Colonic mucosa (tissue), 4 donors: ENCODE measurements around the gene SRCAP. TPM values are rescaled to one million over a fixed set of nuclear protein-coding genes. Genes with fewer than 3 reads are reported as not detected.
A peak's percentile ranks its signal among the peaks of the same experiment; 100 is the strongest.

Experiments
- DNase-seq: peaks from one replicate; pipeline ENCODE4 v3.0.0-alpha.2; 2020
- H3K27ac ChIP-seq: fragments of 200-600 bp; one replicate; pipeline ENCODE4 v1.8.0; 2021
- H3K27me3 ChIP-seq: fragments of 200-600 bp; one replicate; pipeline ENCODE4 v1.8.0; 2021
- H3K36me3 ChIP-seq: fragments of 200-600 bp; one replicate; pipeline ENCODE4 v1.8.0; 2021
- H3K4me1 ChIP-seq: fragments of 200-600 bp; one replicate; pipeline ENCODE4 v1.8.0; 2021; ENCODE audit warnings: mild to moderate bottlenecking
- H3K4me3 ChIP-seq: fragments of 200-600 bp; one replicate; pipeline ENCODE4 v1.8.0; 2021
- H3K9ac ChIP-seq, 2 donors: one replicate each; pipeline ENCODE4 v1.7.0; 2013; ENCODE audit warnings: control low read depth in 2 of 2, low read depth in 2 of 2, low read length in 2 of 2
- H3K9me3 ChIP-seq: fragments of 200-600 bp; one replicate; pipeline ENCODE4 v1.8.0; 2021
- intact Hi-C: fragments of 100-400 bp; cut with DNase I; formaldehyde crosslinking; loops from one replicate; pipeline ENCODE4 v1.14.1; 2022
- total RNA-seq, 2 donors: library from RNA; stranded (reverse); fragmentation: NEBNext Ultra II Directional in 1 of 2; extraction: Animal tissue kit (Norgen Biotek cat#: 25700) in 1 of 2; gene quantifications; one replicate each; pipeline ENCODE4 v1.2.1, GENCODE V29; 2021
- TF ChIP-seq, protein P1 (sequence below): fragments of 200-600 bp; IDR thresholded peaks from one replicate; pipeline ENCODE4 v1.8.0; 2022; ENCODE audit warnings: antibody characterized with exemption, mild to moderate bottlenecking
- donor health status: healthy.
- donor health status: DM: no; HTN: no; CAD: no.
- donor health status: DM: no; HTN: no; CAD: no.

The SRCAP gene
- 10 to 100 TPM; 44.0 to 79.3 TPM for total RNA-seq

DNA sequence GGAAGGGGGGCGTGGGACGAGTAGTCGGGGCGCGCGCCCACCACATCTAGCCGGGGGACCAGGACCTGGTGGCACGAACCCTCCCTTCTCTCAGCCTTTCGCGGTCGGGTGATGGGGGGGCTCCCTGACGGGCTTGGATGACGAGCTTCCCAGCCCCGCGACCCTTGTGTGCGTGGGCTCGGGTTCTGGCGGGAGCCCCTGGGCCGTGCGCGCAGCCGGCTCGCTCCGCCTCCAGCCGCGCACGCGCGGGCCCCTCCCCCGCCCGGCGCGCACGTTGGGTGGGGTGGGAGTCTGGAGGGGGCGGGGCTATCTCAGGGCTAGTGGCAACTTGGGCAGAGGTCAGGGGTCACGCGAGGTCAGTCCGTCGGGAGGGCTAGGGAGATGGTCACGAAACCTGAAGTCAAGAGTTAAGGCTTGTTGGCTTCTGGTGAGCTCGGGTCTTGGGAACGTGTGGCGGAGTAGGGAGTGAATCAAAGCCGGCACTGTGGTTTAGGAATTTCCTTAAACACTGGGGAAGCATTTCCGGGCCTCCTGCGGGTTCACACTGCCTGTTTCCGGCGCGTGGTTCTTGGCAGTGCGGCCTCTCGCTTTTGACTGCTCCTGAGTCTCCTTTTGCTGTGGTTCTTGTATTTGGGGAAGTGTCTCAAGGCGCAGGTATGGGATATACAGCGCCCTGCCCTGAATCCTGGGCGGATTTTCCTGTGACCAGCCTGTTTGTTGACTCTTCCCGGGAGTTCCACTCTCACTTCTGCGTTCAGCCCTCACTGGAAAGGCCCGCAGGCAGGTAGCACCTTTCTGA lies at the start of gene SRCAP:
SRCAP (plus strand) TSS at position 356 of the 799 bp plus-strand sequence. CDS start 1,654 bp downstream, outside the sequence.
- TF ChIP-seq, protein P1, sequence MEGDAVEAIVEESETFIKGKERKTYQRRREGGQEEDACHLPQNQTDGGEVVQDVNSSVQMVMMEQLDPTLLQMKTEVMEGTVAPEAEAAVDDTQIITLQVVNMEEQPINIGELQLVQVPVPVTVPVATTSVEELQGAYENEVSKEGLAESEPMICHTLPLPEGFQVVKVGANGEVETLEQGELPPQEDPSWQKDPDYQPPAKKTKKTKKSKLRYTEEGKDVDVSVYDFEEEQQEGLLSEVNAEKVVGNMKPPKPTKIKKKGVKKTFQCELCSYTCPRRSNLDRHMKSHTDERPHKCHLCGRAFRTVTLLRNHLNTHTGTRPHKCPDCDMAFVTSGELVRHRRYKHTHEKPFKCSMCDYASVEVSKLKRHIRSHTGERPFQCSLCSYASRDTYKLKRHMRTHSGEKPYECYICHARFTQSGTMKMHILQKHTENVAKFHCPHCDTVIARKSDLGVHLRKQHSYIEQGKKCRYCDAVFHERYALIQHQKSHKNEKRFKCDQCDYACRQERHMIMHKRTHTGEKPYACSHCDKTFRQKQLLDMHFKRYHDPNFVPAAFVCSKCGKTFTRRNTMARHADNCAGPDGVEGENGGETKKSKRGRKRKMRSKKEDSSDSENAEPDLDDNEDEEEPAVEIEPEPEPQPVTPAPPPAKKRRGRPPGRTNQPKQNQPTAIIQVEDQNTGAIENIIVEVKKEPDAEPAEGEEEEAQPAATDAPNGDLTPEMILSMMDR = no peak
- Histone ChIP-seq H3K4me3 (peak within 1 kb of the TSS; percentile 84), H3K4me1 (peaks cover 6% of the 10 kb centered on the region), H3K27ac (peak within 1 kb of the TSS; percentile 98), H3K9me3 (no peaks in the 10 kb centered on the region), H3K9ac (peak within 1 kb of the TSS; percentile 95 to 100), H3K27me3 (no peaks in the 10 kb centered on the region), H3K36me3 (peaks cover 23% of the 10 kb centered on the region)
- peak; percentile 94 for DNase-seq
- intact Hi-C loops = no loop called here

DNA sequence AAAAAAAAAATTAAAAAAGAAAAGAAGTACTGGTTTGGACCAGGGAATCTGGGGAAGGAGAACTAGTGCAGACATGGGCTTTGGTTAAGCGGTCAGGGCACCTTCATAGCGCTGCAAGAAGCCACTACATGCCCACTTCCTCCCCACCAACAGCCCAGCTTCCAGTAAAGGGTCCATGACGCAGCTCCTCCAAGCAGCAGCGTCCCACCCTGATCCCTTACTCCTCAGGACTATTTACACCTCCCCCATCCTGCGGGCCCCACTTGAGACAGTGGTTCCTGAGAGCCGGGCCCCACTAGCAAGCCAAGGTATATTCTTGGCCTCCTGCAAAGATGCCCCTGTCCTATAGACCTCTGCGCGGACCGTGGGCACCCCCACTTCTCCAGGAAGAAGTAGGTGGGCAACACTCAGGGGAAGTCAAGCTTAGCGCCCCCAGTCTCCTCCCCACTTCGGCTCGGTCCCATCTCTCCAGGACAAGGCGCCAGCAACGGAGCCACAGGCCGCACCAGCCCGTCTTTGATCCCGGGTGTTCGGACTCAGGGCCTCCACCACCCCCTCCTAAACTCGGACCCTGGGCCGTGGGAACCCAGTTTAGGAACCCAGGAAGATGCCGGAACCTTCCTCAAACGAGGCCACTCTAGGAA lies 49.1 kb upstream of the SRCAP start:
- Histone ChIP-seq H3K9ac (peak overlapping the region; percentile 78 to 95), H3K9me3 (no peaks in the 10 kb centered on the region), H3K4me3 (peak overlapping the region; percentile 62), H3K27ac (peak overlapping the region; percentile 94), H3K27me3 (no peaks in the 10 kb centered on the region), H3K4me1 (peaks cover 9% of the 10 kb centered on the region), H3K36me3 (peaks cover 9% of the 10 kb centered on the region)
- intact Hi-C loops = no loop called here
- TF ChIP-seq, protein P1 = no peak
- DNase-seq = no peak

DNA sequence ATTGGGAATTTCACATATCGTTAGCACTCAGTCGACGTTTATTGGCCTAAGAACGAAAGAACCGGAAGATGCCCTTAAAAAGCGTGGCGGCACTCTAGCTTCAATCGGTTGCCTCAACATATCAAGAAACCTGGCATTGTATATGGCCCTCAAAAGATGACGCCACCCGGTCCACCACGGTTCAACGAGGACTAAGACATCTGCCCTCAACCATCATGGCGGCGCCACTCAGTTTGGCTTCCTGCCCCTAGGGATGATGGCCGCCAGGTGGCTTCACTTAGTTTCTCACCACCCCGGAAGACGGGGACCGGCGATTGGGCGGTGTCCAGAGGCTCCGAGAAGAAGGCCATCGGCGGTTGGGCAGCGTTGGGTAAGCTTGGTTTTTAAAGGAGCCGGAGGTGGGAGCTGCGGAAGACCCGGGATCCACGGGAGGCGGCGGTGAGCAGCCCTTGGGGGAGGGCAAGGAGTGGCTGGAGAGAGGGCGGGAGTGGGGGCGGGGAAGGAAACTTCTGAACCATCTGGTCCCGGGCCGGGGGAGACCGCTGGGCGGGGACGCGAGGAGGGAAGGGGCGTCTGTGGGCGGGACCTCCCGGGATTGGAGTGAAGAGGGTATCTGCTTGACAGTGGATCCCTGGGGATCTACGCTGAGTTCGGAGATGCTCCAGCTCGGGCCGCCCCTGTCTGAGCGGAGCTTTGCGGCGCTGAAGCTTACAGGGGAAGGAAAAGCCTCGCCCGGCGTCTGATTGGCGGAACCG lies 48.4 kb upstream of the SRCAP start, which contains the start of gene PRR14:
PRR14 (plus strand) TSS at position 592 of the 755 bp plus-strand sequence. CDS start 686 bp downstream, outside the sequence.
- DNase-seq = peak; percentile 99
- Histone ChIP-seq H3K27me3 (no peaks in the 10 kb centered on the region), H3K9me3 (no peaks in the 10 kb centered on the region), H3K4me3 (peak within 1 kb of the TSS; percentile 62), H3K9ac (peak within 1 kb of the TSS; percentile 93 to 95), H3K27ac (peak within 1 kb of the TSS; percentile 94), H3K4me1 (peaks cover 9% of the 10 kb centered on the region), H3K36me3 (peaks cover 16% of the 10 kb centered on the region)
- TF ChIP-seq, protein P1 = no peak
- intact Hi-C loops = no loop called here

DNA sequence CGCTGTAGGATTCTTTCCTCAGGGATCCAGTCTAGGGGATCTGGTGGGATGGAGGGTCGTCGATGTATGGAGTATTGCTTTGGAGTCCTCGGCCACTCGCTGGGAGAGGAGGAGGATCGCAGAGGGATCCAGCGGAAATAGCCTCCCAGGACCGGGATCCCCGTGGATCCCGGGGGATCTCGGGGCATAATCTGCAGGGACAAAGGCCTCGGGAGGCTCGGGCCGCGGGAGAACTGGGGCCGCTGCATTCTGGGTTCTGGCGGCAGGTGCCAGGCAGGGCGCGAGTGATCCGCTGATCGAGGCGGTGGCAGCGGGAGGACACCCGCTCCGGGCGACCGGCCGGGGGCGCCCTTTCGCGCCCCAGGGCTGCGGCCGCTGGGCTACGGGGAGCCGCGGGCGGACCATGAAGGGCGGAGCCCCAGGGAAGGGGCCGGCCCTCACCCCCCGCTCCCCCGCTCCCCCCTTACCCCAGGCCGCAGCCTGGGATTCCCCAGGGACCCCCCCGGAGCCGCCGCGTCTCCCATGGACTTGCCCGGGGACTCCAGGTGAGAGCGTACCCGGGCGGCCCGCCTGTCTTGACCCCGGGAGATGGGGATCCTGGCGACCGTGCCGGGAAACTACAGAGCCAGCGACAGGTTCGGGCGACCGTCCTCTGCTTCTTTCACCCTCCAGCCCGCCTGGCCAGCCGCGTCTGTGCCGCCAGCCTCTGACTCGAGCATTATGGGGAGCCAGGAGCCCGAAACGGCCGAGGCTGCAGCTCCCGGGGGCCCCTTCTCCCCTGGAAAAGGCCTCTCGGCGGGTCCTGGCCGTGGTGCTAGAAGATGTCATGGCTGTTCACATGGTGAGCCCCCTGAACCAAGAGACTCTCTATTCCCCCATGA lies 47.6 kb upstream of the SRCAP start:
- intact Hi-C loops = no loop called here
- Histone ChIP-seq H3K36me3 (peaks cover 20% of the 10 kb centered on the region), H3K9me3 (no peaks in the 10 kb centered on the region), H3K4me3 (peak overlapping the region; percentile 62), H3K9ac (peak overlapping the region; percentile 93 to 95), H3K27me3 (no peaks in the 10 kb centered on the region), H3K27ac (peak overlapping the region; percentile 94), H3K4me1 (peaks cover 9% of the 10 kb centered on the region)
- DNase-seq = peak; percentile 68
- TF ChIP-seq, protein P1 = peak; percentile 64
